Measurements from ENCODE around the gene HIKESHI.

HIKESHI gene

DNA sequence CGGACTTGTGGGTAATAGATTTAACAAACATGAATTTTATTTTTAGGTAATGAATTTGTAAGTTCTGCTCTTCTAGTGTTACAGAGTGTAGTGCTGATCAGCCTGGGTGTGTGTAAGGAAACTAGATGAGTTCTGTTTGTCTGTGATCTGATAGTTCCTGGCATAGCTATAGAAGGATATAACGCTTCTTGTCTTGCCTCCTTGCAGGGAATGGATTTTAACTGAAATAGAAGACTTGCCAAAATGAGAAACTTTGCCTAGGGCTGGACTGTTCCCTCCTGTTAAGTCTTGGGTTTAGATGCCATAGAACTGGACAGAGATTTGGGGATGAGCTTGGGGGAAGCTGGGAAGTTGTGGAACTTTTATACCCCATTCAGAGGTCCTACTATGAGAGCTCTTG, 84.2 kb downstream of the HIKESHI start:
- TF ChIP-seq, protein P1, sequence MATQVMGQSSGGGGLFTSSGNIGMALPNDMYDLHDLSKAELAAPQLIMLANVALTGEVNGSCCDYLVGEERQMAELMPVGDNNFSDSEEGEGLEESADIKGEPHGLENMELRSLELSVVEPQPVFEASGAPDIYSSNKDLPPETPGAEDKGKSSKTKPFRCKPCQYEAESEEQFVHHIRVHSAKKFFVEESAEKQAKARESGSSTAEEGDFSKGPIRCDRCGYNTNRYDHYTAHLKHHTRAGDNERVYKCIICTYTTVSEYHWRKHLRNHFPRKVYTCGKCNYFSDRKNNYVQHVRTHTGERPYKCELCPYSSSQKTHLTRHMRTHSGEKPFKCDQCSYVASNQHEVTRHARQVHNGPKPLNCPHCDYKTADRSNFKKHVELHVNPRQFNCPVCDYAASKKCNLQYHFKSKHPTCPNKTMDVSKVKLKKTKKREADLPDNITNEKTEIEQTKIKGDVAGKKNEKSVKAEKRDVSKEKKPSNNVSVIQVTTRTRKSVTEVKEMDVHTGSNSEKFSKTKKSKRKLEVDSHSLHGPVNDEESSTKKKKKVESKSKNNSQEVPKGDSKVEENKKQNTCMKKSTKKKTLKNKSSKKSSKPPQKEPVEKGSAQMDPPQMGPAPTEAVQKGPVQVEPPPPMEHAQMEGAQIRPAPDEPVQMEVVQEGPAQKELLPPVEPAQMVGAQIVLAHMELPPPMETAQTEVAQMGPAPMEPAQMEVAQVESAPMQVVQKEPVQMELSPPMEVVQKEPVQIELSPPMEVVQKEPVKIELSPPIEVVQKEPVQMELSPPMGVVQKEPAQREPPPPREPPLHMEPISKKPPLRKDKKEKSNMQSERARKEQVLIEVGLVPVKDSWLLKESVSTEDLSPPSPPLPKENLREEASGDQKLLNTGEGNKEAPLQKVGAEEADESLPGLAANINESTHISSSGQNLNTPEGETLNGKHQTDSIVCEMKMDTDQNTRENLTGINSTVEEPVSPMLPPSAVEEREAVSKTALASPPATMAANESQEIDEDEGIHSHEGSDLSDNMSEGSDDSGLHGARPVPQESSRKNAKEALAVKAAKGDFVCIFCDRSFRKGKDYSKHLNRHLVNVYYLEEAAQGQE (IDR thresholded peaks at IDR 0.05; ENCODE audit: low read depth), result no peak
- TF ChIP-seq FOXM1 (IDR thresholded peaks at IDR 0.05; ENCODE audit: borderline replicate concordance, low read depth) (no peak), EGR1 (IDR thresholded peaks at IDR 0.05) (no peak), TAF1 (IDR thresholded peaks at IDR 0.05; ENCODE audit: low read depth) (no peak), TCF12 (IDR thresholded peaks at IDR 0.05; ENCODE audit: low read depth) (no peak), RAD21 (IDR thresholded peaks at IDR 0.05; ENCODE audit: low read depth) (no peak), TEAD4 (IDR thresholded peaks at IDR 0.05) (no peak), ZBTB7A (IDR thresholded peaks at IDR 0.05; ENCODE audit: low read depth) (no peak), NFIC (IDR thresholded peaks at IDR 0.05) (no peak), YY1 (IDR thresholded peaks at IDR 0.05; ENCODE audit: low read depth) (no peak), CREB1 (IDR thresholded peaks at IDR 0.05; ENCODE audit: low read depth) (no peak), CEBPB (IDR thresholded peaks at IDR 0.05) (no peak), EP300 (IDR thresholded peaks at IDR 0.05; ENCODE audit: borderline replicate concordance) (no peak)
- TF ChIP-seq, protein P2, sequence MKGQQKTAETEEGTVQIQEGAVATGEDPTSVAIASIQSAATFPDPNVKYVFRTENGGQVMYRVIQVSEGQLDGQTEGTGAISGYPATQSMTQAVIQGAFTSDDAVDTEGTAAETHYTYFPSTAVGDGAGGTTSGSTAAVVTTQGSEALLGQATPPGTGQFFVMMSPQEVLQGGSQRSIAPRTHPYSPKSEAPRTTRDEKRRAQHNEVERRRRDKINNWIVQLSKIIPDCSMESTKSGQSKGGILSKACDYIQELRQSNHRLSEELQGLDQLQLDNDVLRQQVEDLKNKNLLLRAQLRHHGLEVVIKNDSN (IDR thresholded peaks at IDR 0.05), result no peak
- TF ChIP-seq, protein P3, sequence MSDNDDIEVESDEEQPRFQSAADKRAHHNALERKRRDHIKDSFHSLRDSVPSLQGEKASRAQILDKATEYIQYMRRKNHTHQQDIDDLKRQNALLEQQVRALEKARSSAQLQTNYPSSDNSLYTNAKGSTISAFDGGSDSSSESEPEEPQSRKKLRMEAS (IDR thresholded peaks at IDR 0.05), result no peak

DNA sequence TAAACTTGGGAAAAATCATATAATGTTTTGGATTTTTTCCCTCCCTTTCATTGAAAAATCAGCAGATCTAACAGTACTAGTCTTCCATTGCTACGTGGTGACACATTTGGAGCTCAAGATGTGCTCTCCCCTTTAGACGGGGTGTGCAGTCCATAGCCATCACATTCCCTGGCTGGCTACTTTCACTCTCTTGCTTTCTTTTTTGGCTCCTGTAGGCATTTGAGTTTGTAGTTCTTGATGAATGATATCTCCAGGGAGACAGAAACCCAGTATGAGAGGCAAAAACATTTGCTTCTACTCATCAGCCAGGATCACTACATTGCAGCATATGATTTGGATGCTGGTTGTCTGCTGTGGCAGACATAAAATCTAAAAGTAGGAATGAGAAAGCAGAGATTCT, 84.7 kb downstream of the HIKESHI start:
- TF ChIP-seq, protein P3 (IDR thresholded peaks at IDR 0.05), result no peak
- no peak for TF ChIP-seq EP300 (IDR thresholded peaks at IDR 0.05; ENCODE audit: borderline replicate concordance)

DNA sequence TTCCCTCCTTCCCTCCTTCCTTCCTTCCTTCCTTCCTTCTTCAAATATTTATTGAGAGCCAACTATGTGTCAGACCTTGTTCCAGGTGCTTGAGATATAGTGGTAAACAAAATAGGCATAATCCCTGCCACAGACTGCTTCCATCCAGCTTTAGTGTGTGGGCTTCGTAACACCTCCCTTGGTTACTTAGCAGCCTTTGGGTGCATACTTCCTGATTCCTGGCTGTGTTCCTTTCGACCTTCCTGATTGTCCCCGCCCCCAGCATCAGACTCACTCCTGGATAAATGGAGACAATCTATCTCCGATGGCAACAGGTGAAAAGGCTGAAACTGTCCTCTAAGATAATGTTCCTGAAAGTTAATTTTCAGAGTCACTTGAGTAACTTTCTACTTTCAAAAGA, 86.2 kb downstream of the HIKESHI start:
- TF ChIP-seq CEBPB (IDR thresholded peaks at IDR 0.05), result no peak
- TF ChIP-seq, protein P1 (IDR thresholded peaks at IDR 0.05; ENCODE audit: low read depth), result no peak
- TF ChIP-seq CREB1 (IDR thresholded peaks at IDR 0.05; ENCODE audit: low read depth), result no peak
- TF ChIP-seq YY1 (IDR thresholded peaks at IDR 0.05; ENCODE audit: low read depth), result no peak

DNA sequence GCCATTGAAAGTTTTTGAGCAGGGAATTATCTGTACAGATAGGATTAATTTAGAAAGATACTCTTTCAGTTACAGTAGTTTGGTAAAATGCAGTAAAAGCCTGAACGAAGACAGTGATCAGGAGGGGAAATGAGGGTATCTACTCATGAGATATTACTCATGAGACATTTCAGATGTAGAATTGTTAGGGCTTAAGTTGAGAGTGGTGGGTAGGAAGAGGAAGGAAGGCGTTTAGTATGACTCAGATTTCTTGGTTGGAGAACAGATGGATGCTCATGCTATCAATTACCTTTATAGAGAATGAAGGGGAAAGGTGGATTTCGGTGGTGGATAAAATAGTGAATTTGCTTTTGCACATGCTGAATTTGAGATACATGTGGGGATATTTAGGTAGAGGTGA, 88.4 kb downstream of the HIKESHI start:
- TF ChIP-seq NFIC (IDR thresholded peaks at IDR 0.05) (no peak), TAF1 (IDR thresholded peaks at IDR 0.05; ENCODE audit: low read depth) (no peak), TEAD4 (IDR thresholded peaks at IDR 0.05) (no peak), FOXM1 (IDR thresholded peaks at IDR 0.05; ENCODE audit: borderline replicate concordance, low read depth) (no peak), EGR1 (IDR thresholded peaks at IDR 0.05) (no peak), ZBTB7A (IDR thresholded peaks at IDR 0.05; ENCODE audit: low read depth) (no peak), EP300 (IDR thresholded peaks at IDR 0.05; ENCODE audit: borderline replicate concordance) (no peak), TCF12 (IDR thresholded peaks at IDR 0.05; ENCODE audit: low read depth) (no peak), YY1 (IDR thresholded peaks at IDR 0.05; ENCODE audit: low read depth) (no peak), CREB1 (IDR thresholded peaks at IDR 0.05; ENCODE audit: low read depth) (no peak)
- TF ChIP-seq, protein P3 (IDR thresholded peaks at IDR 0.05), result no peak
- TF ChIP-seq, protein P2 (IDR thresholded peaks at IDR 0.05), result no peak
- TF ChIP-seq, protein P1 (IDR thresholded peaks at IDR 0.05; ENCODE audit: low read depth), result no peak

DNA sequence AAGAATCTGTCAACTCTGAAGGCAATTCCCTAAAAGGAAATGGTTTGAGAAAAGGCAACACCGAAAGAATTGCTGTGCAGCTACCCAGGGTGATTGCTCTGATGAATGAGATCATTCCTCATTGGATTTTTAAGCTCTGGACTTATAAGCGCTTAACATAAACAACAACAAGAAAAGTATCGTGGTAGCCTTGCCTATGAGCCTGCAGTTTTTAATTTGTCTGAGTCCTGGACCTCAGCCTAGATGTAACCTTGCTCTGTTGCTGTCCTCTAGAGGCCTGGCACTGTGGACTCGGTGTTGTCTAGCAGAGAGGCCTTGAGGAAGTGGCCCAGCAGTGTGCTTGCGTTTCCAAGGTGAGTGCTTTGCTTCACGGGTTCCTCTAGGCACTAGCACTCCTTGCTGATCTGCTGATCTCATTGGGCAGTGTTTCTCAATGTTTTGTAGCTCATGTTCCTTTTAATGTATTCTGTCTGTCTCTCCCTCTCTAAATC, 93.1 kb downstream of the HIKESHI start:
- TF ChIP-seq CREB1 (IDR thresholded peaks at IDR 0.05; ENCODE audit: low read depth) (no peak), ZBTB7A (IDR thresholded peaks at IDR 0.05; ENCODE audit: low read depth) (no peak), TAF1 (IDR thresholded peaks at IDR 0.05; ENCODE audit: low read depth) (no peak), TCF12 (IDR thresholded peaks at IDR 0.05; ENCODE audit: low read depth) (no peak), EP300 (IDR thresholded peaks at IDR 0.05; ENCODE audit: borderline replicate concordance) (no peak), YY1 (IDR thresholded peaks at IDR 0.05; ENCODE audit: low read depth) (no peak), RAD21 (IDR thresholded peaks at IDR 0.05; ENCODE audit: low read depth) (no peak), EGR1 (IDR thresholded peaks at IDR 0.05) (no peak)
- TF ChIP-seq, protein P3 (IDR thresholded peaks at IDR 0.05), result no peak
- TF ChIP-seq, protein P1 (IDR thresholded peaks at IDR 0.05; ENCODE audit: low read depth), result no peak
